ENCODE data around the gene SH3BP4. TPM values are rescaled to one million over a fixed set of nuclear protein-coding genes. Genes with fewer than 3 reads are reported as not detected.

The SH3BP4 gene
- total RNA-seq, 4 donors from 2014 or later = 7.5 to 24.9 (median 19.5) TPM

DNA sequence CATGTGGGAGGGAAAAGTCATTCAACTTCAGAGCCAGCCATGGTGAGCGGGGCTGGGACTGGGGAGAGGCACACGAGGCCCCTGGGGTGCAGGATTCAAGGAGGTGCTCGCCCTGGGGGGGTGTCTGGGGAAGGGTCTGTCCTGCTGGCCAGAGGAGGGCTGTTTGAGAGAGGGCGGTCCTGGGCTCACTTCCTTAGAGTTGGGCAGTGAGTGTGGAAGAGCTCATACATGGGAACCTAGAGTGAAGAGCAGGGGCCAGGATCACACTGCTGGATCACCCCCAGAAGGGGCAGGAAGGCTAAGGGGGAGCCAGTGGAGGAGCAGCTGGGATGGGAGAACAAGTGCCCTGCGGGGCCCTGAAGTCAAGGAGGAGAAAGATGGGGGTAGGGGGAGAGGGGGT, 6.5 kb downstream of the SH3BP4 start:
- Histone ChIP-seq H3K36me3 (no peaks in the 10 kb centered on the region), H3K4me3 (no peak overlapping the region), H3K4me1 (peaks cover 3 to 41% (median 26%) of the 10 kb centered on the region in 4 donors), H3K27ac (no peak overlapping the region), H3K27me3 (no peaks in the 10 kb centered on the region), H3K9me3 (no peaks in the 10 kb centered on the region)
- intact Hi-C loops (cut with DNase I; ENCODE audit: low total_unique reads) (no loop called here), in situ Hi-C loops (cut with MboI; ENCODE audit: low pct_ligation_motif_present in 1 of 4, low pct_unique_long_range_greater_than_20kb in 1 of 4, low sequenced_read_pairs in 3 of 4) (no loop called here)
- 73 to 100% methylated on average over 1 to 5 of the region's 5 CpGs for WGBS, 2 donors (ENCODE audit: low coverage in 1 of 2)
- DNase-seq = no peak
- no peak for TF ChIP-seq EP300 (IDR thresholded peaks at IDR 0.05; ENCODE audit: low read depth)
- TF ChIP-seq POLR2AphosphoS5 (IDR thresholded peaks at IDR 0.05) = no peak
- no peak for TF ChIP-seq POLR2A (IDR thresholded peaks at IDR 0.05)
- no peak for TF ChIP-seq CTCF (IDR thresholded peaks at IDR 0.05)

- in situ Hi-C loops (cut with MboI; ENCODE audit: low pct_ligation_motif_present in 1 of 4, low pct_unique_long_range_greater_than_20kb in 1 of 4, low sequenced_read_pairs in 3 of 4) (no loop called here), intact Hi-C loops (cut with DNase I; ENCODE audit: low total_unique reads) (no loop called here)
- peaks cover under 1 to 36% (median 21%) of the 10 kb centered on the region in 4 donors for H3K4me1 ChIP-seq
- no peaks in the 10 kb centered on the region for H3K27me3 ChIP-seq
- H3K36me3 ChIP-seq = no peaks in the 10 kb centered on the region
- TF ChIP-seq POLR2AphosphoS5 (IDR thresholded peaks at IDR 0.05) (no peak), CTCF (IDR thresholded peaks at IDR 0.05) (no peak), EP300 (IDR thresholded peaks at IDR 0.05; ENCODE audit: low read depth) (no peak), POLR2A (IDR thresholded peaks at IDR 0.05) (no peak)
- H3K27ac ChIP-seq = no peak overlapping the region
- DNase-seq = no peak
- no peaks in the 10 kb centered on the region for H3K9me3 ChIP-seq
- no peak overlapping the region for H3K4me3 ChIP-seq
- 80 to 83% methylated on average over 6 to 10 of the region's 10 CpGs for WGBS, 2 donors (ENCODE audit: low coverage in 1 of 2)
Measured at GRCh38 chr2:234958746-234959395, 7.1 kb downstream of the SH3BP4 start.

DNA sequence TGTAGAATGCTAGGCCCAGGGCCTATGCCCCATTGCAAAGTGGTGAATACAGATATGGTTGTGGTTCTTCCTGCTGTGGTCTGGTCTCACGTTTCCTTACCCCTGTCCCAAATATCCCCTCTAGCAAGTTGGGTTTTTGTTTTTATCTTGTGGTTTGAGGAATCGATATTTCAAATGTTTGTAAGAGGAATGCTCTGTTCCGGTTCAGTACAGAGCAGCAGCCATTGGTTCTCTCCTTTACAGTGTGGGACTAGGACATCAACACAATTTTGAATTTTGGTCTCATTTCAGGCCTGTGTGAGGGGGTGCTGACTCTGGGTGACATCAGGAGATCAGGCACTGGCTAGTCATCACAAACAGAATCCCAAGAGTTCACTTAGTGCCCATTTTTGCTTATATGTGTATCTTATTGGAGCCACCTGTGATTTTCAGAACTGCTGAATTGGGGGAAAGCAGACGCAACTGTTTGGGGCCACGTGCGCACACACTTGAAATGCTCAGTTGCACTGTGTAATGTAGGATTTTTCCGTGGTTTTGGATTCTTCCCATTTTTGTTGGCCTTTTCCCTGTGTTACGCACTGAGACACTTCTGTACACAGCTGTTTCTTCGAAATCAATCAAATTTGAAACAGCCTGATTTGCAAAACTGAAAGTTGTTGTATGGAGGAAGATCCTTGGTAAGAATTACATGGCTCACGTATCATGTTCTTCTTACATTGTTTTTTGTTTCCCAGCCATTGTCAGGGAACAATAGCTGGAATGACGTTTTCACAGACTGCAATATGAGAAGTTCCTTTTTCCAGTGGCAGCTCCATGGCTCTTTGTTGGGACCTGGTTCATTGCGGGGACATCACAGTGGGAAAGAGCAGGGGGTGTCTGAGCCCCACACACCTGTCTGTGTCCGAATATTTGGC, 8.6 kb downstream of the SH3BP4 start:
- DNase-seq = no peak
- Histone ChIP-seq H3K27me3 (no peaks in the 10 kb centered on the region), H3K36me3 (no peaks in the 10 kb centered on the region), H3K27ac (no peak overlapping the region), H3K4me3 (no peak overlapping the region), H3K4me1 (peaks cover 0 to 20% (median 8%) of the 10 kb centered on the region in 4 donors), H3K9me3 (no peaks in the 10 kb centered on the region)
- no peak for TF ChIP-seq POLR2A (IDR thresholded peaks at IDR 0.05)
- intact Hi-C loops (cut with DNase I; ENCODE audit: low total_unique reads) = no loop called here
- 60 to 71% methylated on average over 3 to 13 of the region's 13 CpGs for WGBS, 2 donors (ENCODE audit: low coverage in 1 of 2)
- in situ Hi-C loops (cut with MboI; ENCODE audit: low pct_ligation_motif_present in 1 of 4, low pct_unique_long_range_greater_than_20kb in 1 of 4, low sequenced_read_pairs in 3 of 4) = no loop called here

- DNase-seq = no peak
- H3K9me3 ChIP-seq = no peaks in the 10 kb centered on the region
- intact Hi-C loops (cut with DNase I; ENCODE audit: low total_unique reads) = no loop called here
- H3K27me3 ChIP-seq = no peaks in the 10 kb centered on the region
- H3K4me1 ChIP-seq = peaks cover 0 to 9% (median 5%) of the 10 kb centered on the region in 4 donors
- in situ Hi-C loops (cut with MboI; ENCODE audit: low pct_ligation_motif_present in 1 of 4, low pct_unique_long_range_greater_than_20kb in 1 of 4, low sequenced_read_pairs in 3 of 4) = no loop called here
- 90% methylated on average over 2 of the region's 2 CpGs; no CpG with 5 or more reads in 1 of the 2 donors for WGBS, 2 donors (ENCODE audit: low coverage in 1 of 2)
- H3K36me3 ChIP-seq = no peaks in the 10 kb centered on the region
- no peak overlapping the region for H3K4me3 ChIP-seq
- H3K27ac ChIP-seq = no peak overlapping the region
- TF ChIP-seq CTCF (IDR thresholded peaks at IDR 0.05) (no peak), EP300 (IDR thresholded peaks at IDR 0.05; ENCODE audit: low read depth) (no peak), POLR2A (IDR thresholded peaks at IDR 0.05) (no peak), POLR2AphosphoS5 (IDR thresholded peaks at IDR 0.05) (no peak)
Measured at GRCh38 chr2:234961784-234962183, 10.0 kb downstream of the SH3BP4 start.

All from transverse colon (tissue), 4 donors.